SK-N-MC (cell line): Measurements from ENCODE around the gene SHB.

Source experiments
- DNase-seq: peaks from one replicate; pipeline ENCODE4 v3.0.0-alpha.2; 2011; ENCODE audit warnings: low read depth, low spot score
- H3K27ac ChIP-seq: fragments of 200-600 bp; sonication (generic); 2 replicates; pipeline ENCODE4 v1.5.1; 2016; ENCODE audit warnings: mixed run types
- H3K36me3 ChIP-seq: fragments of 200-600 bp; sonication (generic); 2 replicates; pipeline ENCODE4 v1.6.1; 2017; ENCODE audit warnings: antibody characterized with exemption, low read length, mixed read lengths; ENCODE audit not compliant: insufficient read depth
- H3K4me3 ChIP-seq: fragments of 200-600 bp; sonication (generic); 2 replicates; pipeline ENCODE4 v1.5.1; 2016
- H3K9ac ChIP-seq: fragments of 200-600 bp; sonication (generic); 2 replicates; pipeline ENCODE4 v1.8.0; 2017; ENCODE audit warnings: mixed run types, mixed read lengths; ENCODE audit not compliant: insufficient read length
- H3K9me3 ChIP-seq: fragments of 200-600 bp; sonication (generic); 2 replicates; pipeline ENCODE4 v1.6.1; 2017; ENCODE audit warnings: low read depth, mild to moderate bottlenecking, antibody characterized with exemption, low read length, moderate library complexity, mixed read lengths
- EZH2 ChIP-seq: fragments of 200-600 bp; sonication (generic); IDR thresholded peaks from one replicate; pipeline ENCODE4 v1.6.1; 2017; ENCODE audit warnings: antibody characterized with exemption
- FOXP2 ChIP-seq: optimal IDR thresholded peaks from 2 replicates; pipeline ENCODE3; 2011; ENCODE audit warnings: mild to moderate bottlenecking, moderate library complexity; ENCODE audit not compliant: insufficient read depth; ENCODE audit errors: extremely low read length, control extremely low read depth
- POLR2AphosphoS5 ChIP-seq: IDR thresholded peaks from 2 replicates; pipeline ENCODE4 v1.6.1; 2012; ENCODE audit warnings: mild to moderate bottlenecking, low read depth, low read length, borderline replicate concordance

The SHB gene

GRCh38 chr9:37953206-37953774, 115.7 kb downstream of the SHB start:
- Histone ChIP-seq H3K27ac (no peak overlapping the region), H3K9ac (no peak overlapping the region), H3K36me3 (peaks cover 60% of the 10 kb centered on the region), H3K4me3 (no peak overlapping the region), H3K9me3 (no peaks in the 10 kb centered on the region)
- DNase-seq, result no peak
- no peak for TF ChIP-seq POLR2AphosphoS5
- no peak for TF ChIP-seq EZH2
- no peak for TF ChIP-seq FOXP2

GRCh38 chr9:37952731-37953130, 116.3 kb downstream of the SHB start:
- H3K36me3 ChIP-seq, result peaks cover 65% of the 10 kb centered on the region
- no peak for DNase-seq
- H3K9me3 ChIP-seq, result no peaks in the 10 kb centered on the region
- no peak overlapping the region for H3K27ac ChIP-seq
- H3K4me3 ChIP-seq, result no peak overlapping the region
- no peak overlapping the region for H3K9ac ChIP-seq
- no peak for TF ChIP-seq POLR2AphosphoS5
- TF ChIP-seq FOXP2, result no peak
- no peak for TF ChIP-seq EZH2

GRCh38 chr9:37951671-37952449, 117.2 kb downstream of the SHB start:
- Histone ChIP-seq H3K4me3 (no peak overlapping the region), H3K36me3 (peaks cover 74% of the 10 kb centered on the region), H3K27ac (no peak overlapping the region), H3K9ac (no peak overlapping the region), H3K9me3 (no peaks in the 10 kb centered on the region)
- no peak for TF ChIP-seq EZH2
- TF ChIP-seq FOXP2, result no peak
- DNase-seq, result no peak

- Histone ChIP-seq H3K4me3 (no peak overlapping the region), H3K9me3 (no peaks in the 10 kb centered on the region), H3K36me3 (peaks cover 76% of the 10 kb centered on the region), H3K9ac (no peak overlapping the region), H3K27ac (no peak overlapping the region)
- TF ChIP-seq EZH2 (no peak), FOXP2 (no peak), POLR2AphosphoS5 (no peak)
- DNase-seq, result no peak
Observed at GRCh38 chr9:37950561-37950960, 118.5 kb downstream of the SHB start.

- TF ChIP-seq FOXP2 (no peak), POLR2AphosphoS5 (no peak), EZH2 (no peak)
- DNase-seq, result no peak
- Histone ChIP-seq H3K9me3 (no peaks in the 10 kb centered on the region), H3K36me3 (peaks cover 75% of the 10 kb centered on the region), H3K9ac (no peak overlapping the region), H3K27ac (no peak overlapping the region), H3K4me3 (no peak overlapping the region)
Observed at GRCh38 chr9:37949576-37949975, 119.5 kb downstream of the SHB start.

- TF ChIP-seq POLR2AphosphoS5, result no peak
- TF ChIP-seq FOXP2, result no peak
- TF ChIP-seq EZH2, result no peak
- H3K4me3 ChIP-seq, result no peak overlapping the region
- no peak overlapping the region for H3K27ac ChIP-seq
- no peak for DNase-seq
- H3K36me3 ChIP-seq, result peaks cover 64% of the 10 kb centered on the region
- H3K9me3 ChIP-seq, result no peaks in the 10 kb centered on the region
- H3K9ac ChIP-seq, result no peak overlapping the region
Observed at GRCh38 chr9:37948417-37948980, 120.5 kb downstream of the SHB start.

- TF ChIP-seq POLR2AphosphoS5 (no peak), EZH2 (no peak), FOXP2 (no peak)
- Histone ChIP-seq H3K27ac (no peak overlapping the region), H3K9ac (no peak overlapping the region), H3K36me3 (peaks cover 59% of the 10 kb centered on the region), H3K9me3 (no peaks in the 10 kb centered on the region), H3K4me3 (no peak overlapping the region)
- DNase-seq, result no peak
Observed at GRCh38 chr9:37947977-37948376, 121.0 kb downstream of the SHB start.

- Histone ChIP-seq H3K4me3 (no peak overlapping the region), H3K9ac (no peak overlapping the region), H3K9me3 (no peaks in the 10 kb centered on the region), H3K36me3 (peaks cover 54% of the 10 kb centered on the region), H3K27ac (no peak overlapping the region)
- no peak for TF ChIP-seq FOXP2
- no peak for TF ChIP-seq EZH2
- no peak for TF ChIP-seq POLR2AphosphoS5
- no peak for DNase-seq
Observed at GRCh38 chr9:37947471-37947870, 121.6 kb downstream of the SHB start.

- Histone ChIP-seq H3K27ac (no peak overlapping the region), H3K9me3 (no peaks in the 10 kb centered on the region), H3K4me3 (no peak overlapping the region), H3K36me3 (peaks cover 49% of the 10 kb centered on the region), H3K9ac (no peak overlapping the region)
- TF ChIP-seq FOXP2 (no peak), POLR2AphosphoS5 (no peak), EZH2 (no peak)
- no peak for DNase-seq
Observed at GRCh38 chr9:37946971-37947370, 122.1 kb downstream of the SHB start.
